Neural progenitor cell (in vitro differentiated cells): Measurements from ENCODE around the gene TANK.

Experiments
- EZH2 ChIP-seq: fragments of 200-600 bp; sonication (generic); IDR thresholded peaks from 2 replicates; pipeline ENCODE4 v1.6.1; 2017; ENCODE audit warnings: antibody characterized with exemption, mild to moderate bottlenecking, moderate library complexity
- EZH2phosphoT487 ChIP-seq: fragments of 200-600 bp; sonication (generic); IDR thresholded peaks from 2 replicates; pipeline ENCODE4 v1.6.1; 2017; ENCODE audit warnings: antibody characterized with exemption
- TF ChIP-seq, protein P1 (sequence below): fragments of 200-600 bp; sonication (generic); IDR thresholded peaks from 2 replicates; pipeline ENCODE4 v1.5.1; 2017; ENCODE audit warnings: antibody characterized with exemption, mild to moderate bottlenecking

DNA sequence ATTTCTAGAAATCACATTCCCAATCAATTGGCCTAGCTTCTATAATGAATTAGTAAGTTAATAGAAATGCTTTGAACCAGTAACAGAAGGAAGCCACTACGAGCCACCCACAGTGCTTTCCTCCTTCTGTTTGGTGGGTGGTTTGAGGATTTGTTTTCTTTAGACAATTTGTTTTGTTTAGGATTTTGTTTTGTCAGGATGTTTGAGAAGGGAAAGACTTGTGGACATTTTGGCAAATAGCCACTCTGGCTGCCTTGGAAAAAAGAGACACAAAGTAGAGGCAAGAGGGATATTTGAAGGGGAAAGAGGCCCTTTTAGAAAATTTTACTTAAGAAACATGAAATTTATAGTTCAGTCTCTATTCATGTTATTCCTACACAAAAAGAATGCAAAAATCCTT lies 47.7 kb downstream of the TANK start:
- TF ChIP-seq, protein P1, sequence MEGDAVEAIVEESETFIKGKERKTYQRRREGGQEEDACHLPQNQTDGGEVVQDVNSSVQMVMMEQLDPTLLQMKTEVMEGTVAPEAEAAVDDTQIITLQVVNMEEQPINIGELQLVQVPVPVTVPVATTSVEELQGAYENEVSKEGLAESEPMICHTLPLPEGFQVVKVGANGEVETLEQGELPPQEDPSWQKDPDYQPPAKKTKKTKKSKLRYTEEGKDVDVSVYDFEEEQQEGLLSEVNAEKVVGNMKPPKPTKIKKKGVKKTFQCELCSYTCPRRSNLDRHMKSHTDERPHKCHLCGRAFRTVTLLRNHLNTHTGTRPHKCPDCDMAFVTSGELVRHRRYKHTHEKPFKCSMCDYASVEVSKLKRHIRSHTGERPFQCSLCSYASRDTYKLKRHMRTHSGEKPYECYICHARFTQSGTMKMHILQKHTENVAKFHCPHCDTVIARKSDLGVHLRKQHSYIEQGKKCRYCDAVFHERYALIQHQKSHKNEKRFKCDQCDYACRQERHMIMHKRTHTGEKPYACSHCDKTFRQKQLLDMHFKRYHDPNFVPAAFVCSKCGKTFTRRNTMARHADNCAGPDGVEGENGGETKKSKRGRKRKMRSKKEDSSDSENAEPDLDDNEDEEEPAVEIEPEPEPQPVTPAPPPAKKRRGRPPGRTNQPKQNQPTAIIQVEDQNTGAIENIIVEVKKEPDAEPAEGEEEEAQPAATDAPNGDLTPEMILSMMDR: no peak
- no peak for TF ChIP-seq EZH2
- no peak for TF ChIP-seq EZH2phosphoT487
